H1 (cell line): ENCODE measurements around the gene DLEC1.

Experiments
- ATF2 ChIP-seq: IDR thresholded peaks from 2 replicates; pipeline ENCODE4 v1.6.1; 2012; ENCODE audit warnings: low read length, inconsistent platforms
- ATF3 ChIP-seq: IDR thresholded peaks from 2 replicates; pipeline ENCODE4 v1.6.1; 2011; ENCODE audit warnings: low read depth, mild to moderate bottlenecking, low read length; ENCODE audit not compliant: insufficient read depth
- CHD2 ChIP-seq: IDR thresholded peaks from 2 replicates; pipeline ENCODE4 v1.6.1; 2012; ENCODE audit warnings: low read length, improper control_type of control experiment
- CTCF ChIP-seq, 3 experiments: IDR thresholded peaks; 1 replicate in 2 of 3; 2 replicates in 1 of 3; pipeline versions ENCODE4 v1.5.1 to v1.6.1; 2011; ENCODE audit warnings: low read length in 3 of 3, mild to moderate bottlenecking in 3 of 3, inconsistent platforms in 2 of 3, low read depth in 1 of 3, moderate library complexity in 1 of 3; ENCODE audit not compliant: insufficient read depth in 1 of 3; ENCODE audit errors: control extremely low read depth in 1 of 3
- EP300 ChIP-seq, 2 experiments: IDR thresholded peaks; 1 replicate in 1 of 2; 2 replicates in 1 of 2; pipeline ENCODE4 v1.6.1; 2011 to 2012; ENCODE audit warnings: low read depth in 2 of 2, low read length in 2 of 2, mild to moderate bottlenecking in 2 of 2, borderline replicate concordance in 1 of 2, inconsistent platforms in 1 of 2, moderate library complexity in 1 of 2
- HDAC2 ChIP-seq, 2 experiments: fragments of 300-600 bp in 1 of 2; sonication (generic) in 1 of 2; IDR thresholded peaks; 2 replicates each; pipeline ENCODE4 v1.6.1; 2011 to 2012; ENCODE audit warnings: low read depth in 2 of 2, low read length in 2 of 2, mild to moderate bottlenecking in 2 of 2, moderate library complexity in 2 of 2, borderline replicate concordance in 1 of 2, inconsistent platforms in 1 of 2
- MAX ChIP-seq: IDR thresholded peaks from 2 replicates; pipeline ENCODE4 v1.6.1; 2012; ENCODE audit warnings: inconsistent platforms
- POLR2A ChIP-seq, 2 experiments: IDR thresholded peaks; 1 replicate in 1 of 2; 2 replicates in 1 of 2; pipeline ENCODE4 v1.6.1; 2011; ENCODE audit warnings: low read depth in 2 of 2, low read length in 2 of 2, mild to moderate bottlenecking in 2 of 2; ENCODE audit errors: control extremely low read depth in 1 of 2
- RAD21 ChIP-seq, 2 experiments: IDR thresholded peaks in 1 of 2; conservative IDR thresholded peaks in 1 of 2; 2 replicates each; pipeline ENCODE4 v1.6.1; 2011; ENCODE audit warnings: low read depth in 2 of 2, low read length in 2 of 2, improper control_type of control experiment in 1 of 2, inconsistent platforms in 1 of 2, mild to moderate bottlenecking in 1 of 2, moderate library complexity in 1 of 2
- SIN3A ChIP-seq, 2 experiments: IDR thresholded peaks in 1 of 2; conservative IDR thresholded peaks in 1 of 2; 2 replicates each; pipeline ENCODE4 v1.6.1; 2011 to 2012; ENCODE audit warnings: low read length in 2 of 2, improper control_type of control experiment in 1 of 2, low read depth in 1 of 2, mild to moderate bottlenecking in 1 of 2
- SP4 ChIP-seq: IDR thresholded peaks from 2 replicates; pipeline ENCODE4 v1.6.1; 2012; ENCODE audit warnings: low read length, inconsistent platforms
- SUZ12 ChIP-seq: fragments of 200-600 bp; sonication (generic); IDR thresholded peaks from 2 replicates; pipeline ENCODE4 v1.6.1; 2012; ENCODE audit warnings: mild to moderate bottlenecking, inconsistent platforms, low read length, moderate library complexity, mixed read lengths
- TAF1 ChIP-seq: IDR thresholded peaks from 2 replicates; pipeline ENCODE4 v1.6.1; 2011; ENCODE audit warnings: mild to moderate bottlenecking, low read depth, low read length
- TEAD4 ChIP-seq: IDR thresholded peaks from 2 replicates; pipeline ENCODE4 v1.6.1; 2012; ENCODE audit warnings: low read depth, low read length, inconsistent platforms, mixed read lengths

GRCh38 chr3:38163841-38164642, 125.0 kb downstream of the DLEC1 start:
- TF ChIP-seq SP4 = no peak
- no peak for TF ChIP-seq MAX
- TF ChIP-seq HDAC2 (IDR thresholded peaks at IDR 0.05; ENCODE audit: borderline replicate concordance in 1 of 2, low read depth in 2 of 2, low read length in 2 of 2) = no peak
- no peak for TF ChIP-seq CTCF (IDR thresholded peaks at IDR 0.05; ENCODE audit: control extremely low read depth in 1 of 3, insufficient read depth in 1 of 3, low read depth in 1 of 3, low read length in 3 of 3)
- no peak for TF ChIP-seq TEAD4
- no peak for TF ChIP-seq ATF3
- TF ChIP-seq SIN3A (conservative IDR thresholded peaks at IDR 0.05 in 1 of 2, IDR thresholded peaks at IDR 0.05 in 1 of 2; ENCODE audit: low read depth in 1 of 2, low read length in 2 of 2) = no peak
- TF ChIP-seq POLR2A (IDR thresholded peaks at IDR 0.05; ENCODE audit: control extremely low read depth in 1 of 2, low read depth in 2 of 2, low read length in 2 of 2) = no peak
- no peak for TF ChIP-seq EP300 (IDR thresholded peaks at IDR 0.05; ENCODE audit: borderline replicate concordance in 1 of 2, low read depth in 2 of 2, low read length in 2 of 2)
- no peak for TF ChIP-seq TAF1
- TF ChIP-seq RAD21 (IDR thresholded peaks at IDR 0.05 in 1 of 2, conservative IDR thresholded peaks at IDR 0.05 in 1 of 2; ENCODE audit: low read depth in 2 of 2, low read length in 2 of 2) = no peak
- no peak for TF ChIP-seq CHD2
- no peak for TF ChIP-seq ATF2
- no peak for TF ChIP-seq SUZ12
